ENCODE measurements around the gene DDX41. TPM values are rescaled to one million over a fixed set of nuclear protein-coding genes. Genes with fewer than 3 reads are reported as not detected.

The DDX41 gene
- total RNA-seq, 1 experiment from 2014 or later, result 133 TPM

GRCh38 chr5:177499842-177500241, 16.9 kb downstream of the DDX41 start:
- WGBS (ENCODE audit: extremely low coverage, insufficient read length, low lambda C conversion rate), result no CpG with 5 or more reads among the region's 6 CpGs
- Histone ChIP-seq H4K91ac (ENCODE audit: insufficient read length, low read depth, low read length) (no peak overlapping the region), H2BK120ac (ENCODE audit: low read depth, low read length, poor library complexity, severe bottlenecking) (no peak overlapping the region), H3K79me2 (ENCODE audit: insufficient read depth, low read length) (no peaks in the 10 kb centered on the region), H2BK20ac (ENCODE audit: low read depth, low read length, poor library complexity, severe bottlenecking) (no peak overlapping the region), H4K5ac (ENCODE audit: insufficient read length, low read depth, low read length) (no peak overlapping the region), H2BK12ac (ENCODE audit: insufficient read length, low read depth, low read length) (no peak overlapping the region), H3K27ac (ENCODE audit: insufficient read length, low read depth, low read length) (no peak overlapping the region), H3K4me2 (ENCODE audit: insufficient read depth, insufficient read length, low read length) (no peak overlapping the region), H3K56ac (ENCODE audit: insufficient read length, low read depth, low read length) (no peak overlapping the region), H3K27me3 (ENCODE audit: insufficient read depth, low read length) (no peaks in the 10 kb centered on the region; the same call in 1 of the 2 replicates), H3K23me2 (ENCODE audit: insufficient read length, low read depth, low read length, poor library complexity, severe bottlenecking) (peaks cover 4% of the 10 kb centered on the region), H2AFZ (ENCODE audit: low read length) (no peak overlapping the region), H3K14ac (ENCODE audit: insufficient read depth, low read length) (no peak overlapping the region), H3K4me1 (ENCODE audit: insufficient read depth, low read length) (peaks cover 5% of the 10 kb centered on the region; the same call in 1 of the 2 replicates), H2AK5ac (ENCODE audit: insufficient read length, low read length) (no peak overlapping the region), H4K8ac (replicated peaks; ENCODE audit: insufficient read length, low read depth, low read length) (no peak overlapping the region), H3K79me1 (ENCODE audit: insufficient read depth, low read depth, low read length, poor library complexity, severe bottlenecking) (no peaks in the 10 kb centered on the region), H4K20me1 (ENCODE audit: control insufficient read depth, insufficient read depth, insufficient read length) (no peaks in the 10 kb centered on the region), H3K9ac (ENCODE audit: extremely low read depth, insufficient read length, low read length) (no peak overlapping the region), H2BK15ac (ENCODE audit: low read depth, low read length) (no peak overlapping the region), H3K18ac (ENCODE audit: insufficient read length, low read depth, low read length) (no peak overlapping the region), H3K23ac (ENCODE audit: insufficient read length, low read depth, low read length) (no peak overlapping the region), H3K9me3 (ENCODE audit: control insufficient read depth, low read depth, low read length) (no peaks in the 10 kb centered on the region), H3K4ac (ENCODE audit: low read depth, low read length) (no peak overlapping the region), H2BK5ac (ENCODE audit: insufficient read length, low read length) (no peak overlapping the region), H3T11ph (ENCODE audit: low read length) (no peak overlapping the region)
- Mint-ChIP-seq H3K4me1 (peaks cover 33 to 44% of the 10 kb centered on the region in 2 experiments), H3K4me3 (no peak overlapping the region), H3K27me3 (ENCODE audit: low read depth) (peaks cover 29% of the 10 kb centered on the region), H3K9me3 (no peaks in the 10 kb centered on the region), H3K27ac (no peak overlapping the region), H3K36me3 (ENCODE audit: insufficient read depth in 1 of 3, low read depth in 3 of 3) (peaks cover 0 to 7% (median 0%) of the 10 kb centered on the region in 3 experiments; a peak in 2 of 7 replicates)
- no peak for TF ChIP-seq CTCF (conservative IDR thresholded peaks at IDR 0.05)
- no peak for DNase-seq

Data from H9 (cell line).